Sciatic nerve (tissue), 2 donors: ENCODE measurements around the gene OTOP2. TPM values are rescaled to one million over a fixed set of nuclear protein-coding genes. Genes with fewer than 3 reads are reported as not detected.
A peak's percentile ranks its signal among the peaks of the same experiment; 100 is the strongest.

ENCODE experiments used
- ATAC-seq: fragments of 200-7000 bp; cut with Tn5 transposase; one replicate; pipeline ENCODE4 v1.9.1; 2020; ENCODE audit warnings: mild to moderate bottlenecking, moderate library complexity
- DNase-seq: peaks from one replicate; pipeline ENCODE4 v3.0.0-alpha.2; 2020; ENCODE audit warnings: low spot score
- intact Hi-C: fragments of 100-400 bp; cut with DNase I; formaldehyde crosslinking; loops from one replicate; pipeline ENCODE4 v1.14.2; 2022
- total RNA-seq: library from RNA; stranded (reverse); fragmentation: NEBNext Ultra II Directional; extraction: Animal tissue kit (Norgen Biotek cat#: 25700); gene quantifications from one replicate; pipeline ENCODE4 v1.2.1, GENCODE V29; 2021
- donor health status: DM: no; HTN: no; CAD: no.
- donor health status: DM: no; HTN: no; CAD: no.

Gene OTOP2
- total RNA-seq, result not detected

- DNase-seq (no peak), ATAC-seq (peak; percentile 30)
- intact Hi-C loops, result no loop called here
These were observed at the start of gene OTOP2 for GRCh38 chr17:74924250-74924948. OTOP2 (plus strand) TSS chr17:74924273; CDS start chr17:74924633, 360 bp downstream.

GRCh38 chr17:74874615-74875037, 49.4 kb upstream of the OTOP2 start:
- intact Hi-C loops, result no loop called here
- DNase-seq (no peak), ATAC-seq (no peak)

GRCh38 chr17:74875155-74875976, 48.7 kb upstream of the OTOP2 start:
- intact Hi-C loops, result no loop called here
- no peak for ATAC-seq
- DNase-seq, result no peak

- ATAC-seq, result no peak
- DNase-seq, result no peak
- intact Hi-C loops, result no loop called here
These were observed 48.0 kb upstream of the OTOP2 start for GRCh38 chr17:74875977-74876593.

GRCh38 chr17:74877592-74878548, 46.2 kb upstream of the OTOP2 start:
- no peak for DNase-seq
- no peak for ATAC-seq
- intact Hi-C loops, result no loop called here

- intact Hi-C loops, result no loop called here
- DNase-seq (no peak), ATAC-seq (no peak)
These were observed 45.4 kb upstream of the OTOP2 start for GRCh38 chr17:74878658-74879057.

GRCh38 chr17:74879308-74879707, 44.8 kb upstream of the OTOP2 start:
- intact Hi-C loops, result no loop called here
- DNase-seq (no peak), ATAC-seq (no peak)

GRCh38 chr17:74881073-74881472, 43.0 kb upstream of the OTOP2 start:
- ATAC-seq, result no peak

GRCh38 chr17:74882517-74883240, 41.4 kb upstream of the OTOP2 start:
- DNase-seq (no peak), ATAC-seq (no peak)
- intact Hi-C loops, result no loop called here

More at GRCh38 chr17:74881073-74881472, 43.0 kb upstream of the OTOP2 start:
- intact Hi-C loops, result no loop called here
- DNase-seq, result no peak

GRCh38 chr17:74883241-74883745, 40.8 kb upstream of the OTOP2 start:
- intact Hi-C loops, result no loop called here
- DNase-seq (no peak), ATAC-seq (no peak)

GRCh38 chr17:74888469-74888868, 35.6 kb upstream of the OTOP2 start:
- intact Hi-C loops, result no loop called here
- ATAC-seq, result no peak
- no peak for DNase-seq

- no peak for ATAC-seq
- no peak for DNase-seq
- intact Hi-C loops, result loop anchor here (5.0 kb wide), 1 partner anchor 933 kb away; no protein-coding TSS in a partner anchor
These were observed 33.5 kb upstream of the OTOP2 start for GRCh38 chr17:74890554-74890953.

GRCh38 chr17:74892013-74892841, 31.8 kb upstream of the OTOP2 start:
- DNase-seq, result no peak
- intact Hi-C loops, result loop anchor here (5.0 kb wide), 1 partner anchor 935 kb away; no protein-coding TSS in a partner anchor
- ATAC-seq, result peak; percentile 30

- intact Hi-C loops, result loop anchor here (5.0 kb wide), 1 partner anchor 936 kb away; no protein-coding TSS in a partner anchor
- DNase-seq, result no peak
- ATAC-seq, result no peak
These were observed 30.8 kb upstream of the OTOP2 start, which contains the start of gene FADS6 for GRCh38 chr17:74892974-74893911. FADS6 (minus strand) TSS chr17:74893633; CDS start chr17:74893595, 38 bp downstream.

- intact Hi-C loops, result loop anchor here (5.0 kb wide), 1 partner anchor 937 kb away; no protein-coding TSS in a partner anchor
- ATAC-seq, result no peak
- no peak for DNase-seq
These were observed 30.0 kb upstream of the OTOP2 start for GRCh38 chr17:74893936-74894671.
